Occipital lobe (tissue), 2 donors: ENCODE measurements around the gene CHMP6. TPM values are rescaled to one million over a fixed set of nuclear protein-coding genes. Genes with fewer than 3 reads are reported as not detected.
A peak's percentile ranks its signal among the peaks of the same experiment; 100 is the strongest.
"Not testable (repeated sequence)": the region's sequence is repeated elsewhere in the genome, so short reads cannot be mapped to it uniquely, and the experiment has no call there.

Experiments used
- DNase-seq: peaks from one replicate; lab custom pipeline; 2025; lab: John Stamatoyannopoulos, UW
- total RNA-seq: library from RNA; depleted of rRNA; stranded (reverse); fragments of >200 nt; gene quantifications from one replicate; pipeline ENCODE4 v1.2.3, GENCODE V29; 2014

Gene CHMP6
- total RNA-seq, 1 donor from 2014 or later, result 11.7 TPM

- no peak for DNase-seq
Observed at GRCh38 chr17:81011951-81012350, 20.3 kb downstream of the CHMP6 start.

- no peak for DNase-seq
Observed at GRCh38 chr17:81012574-81013447, 21.2 kb downstream of the CHMP6 start.

- DNase-seq, result no peak
Observed at GRCh38 chr17:81013642-81014041, 22.0 kb downstream of the CHMP6 start.

GRCh38 chr17:81015136-81015535 lies 23.5 kb downstream of the CHMP6 start:
- DNase-seq, result no peak

DNA sequence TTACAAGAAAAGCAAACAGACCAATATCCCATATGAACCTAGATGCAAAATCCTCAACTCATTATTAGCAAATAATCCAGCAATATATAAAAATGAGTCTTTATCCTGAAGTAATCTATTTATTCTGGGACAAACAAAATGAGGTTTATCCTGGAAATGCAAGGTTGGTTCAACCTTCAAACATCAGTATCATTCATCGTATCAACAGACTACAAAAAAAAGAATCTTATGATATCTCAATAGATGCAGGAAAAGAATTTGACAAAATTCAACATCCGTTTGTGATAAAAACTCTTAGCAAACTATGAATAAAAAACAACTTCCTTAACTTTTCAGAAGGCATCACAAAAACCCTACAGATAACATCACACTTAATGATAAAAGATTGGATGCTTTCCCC lies 24.9 kb downstream of the CHMP6 start:
- DNase-seq, result no peak

- not testable (repeated sequence) for DNase-seq
Observed at GRCh38 chr17:81017330-81017729, 25.7 kb downstream of the CHMP6 start.

DNA sequence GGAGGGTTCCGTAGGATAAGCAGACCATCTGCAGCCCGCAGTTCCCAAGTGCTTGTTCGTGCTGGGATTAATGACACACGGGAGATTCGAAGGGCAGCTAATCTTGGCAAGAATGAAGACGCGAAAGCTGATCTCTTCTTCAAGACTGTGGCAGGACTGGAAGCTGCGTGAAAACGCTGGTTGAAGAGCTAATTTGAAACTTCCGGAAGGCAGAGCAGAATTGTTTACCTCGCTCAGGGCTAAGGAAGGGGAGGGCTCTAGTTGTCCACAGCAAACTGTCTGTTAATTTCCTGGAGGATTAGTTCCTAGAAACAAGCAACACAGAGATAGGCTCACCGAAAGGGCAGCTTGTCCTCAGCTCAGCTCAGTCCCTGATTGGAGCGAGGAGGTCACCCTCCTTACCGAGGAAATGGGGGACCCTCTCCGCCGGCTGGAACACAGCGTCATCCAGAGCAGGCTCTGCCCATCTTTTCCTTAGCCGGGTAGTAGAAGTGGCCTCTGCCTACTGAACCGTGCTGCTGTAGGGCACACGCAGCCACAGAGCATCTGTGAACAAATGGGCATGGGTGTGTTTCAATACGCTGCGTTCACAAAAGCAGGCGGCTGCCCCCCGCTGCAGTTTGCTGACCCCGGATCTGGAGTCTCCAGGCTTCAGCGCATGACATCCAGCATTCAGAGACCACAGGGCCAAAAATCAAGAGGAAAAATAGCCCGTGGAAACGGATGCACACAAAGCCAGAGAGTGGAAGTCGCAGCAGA lies 26.6 kb downstream of the CHMP6 start:
- DNase-seq, result no peak

DNA sequence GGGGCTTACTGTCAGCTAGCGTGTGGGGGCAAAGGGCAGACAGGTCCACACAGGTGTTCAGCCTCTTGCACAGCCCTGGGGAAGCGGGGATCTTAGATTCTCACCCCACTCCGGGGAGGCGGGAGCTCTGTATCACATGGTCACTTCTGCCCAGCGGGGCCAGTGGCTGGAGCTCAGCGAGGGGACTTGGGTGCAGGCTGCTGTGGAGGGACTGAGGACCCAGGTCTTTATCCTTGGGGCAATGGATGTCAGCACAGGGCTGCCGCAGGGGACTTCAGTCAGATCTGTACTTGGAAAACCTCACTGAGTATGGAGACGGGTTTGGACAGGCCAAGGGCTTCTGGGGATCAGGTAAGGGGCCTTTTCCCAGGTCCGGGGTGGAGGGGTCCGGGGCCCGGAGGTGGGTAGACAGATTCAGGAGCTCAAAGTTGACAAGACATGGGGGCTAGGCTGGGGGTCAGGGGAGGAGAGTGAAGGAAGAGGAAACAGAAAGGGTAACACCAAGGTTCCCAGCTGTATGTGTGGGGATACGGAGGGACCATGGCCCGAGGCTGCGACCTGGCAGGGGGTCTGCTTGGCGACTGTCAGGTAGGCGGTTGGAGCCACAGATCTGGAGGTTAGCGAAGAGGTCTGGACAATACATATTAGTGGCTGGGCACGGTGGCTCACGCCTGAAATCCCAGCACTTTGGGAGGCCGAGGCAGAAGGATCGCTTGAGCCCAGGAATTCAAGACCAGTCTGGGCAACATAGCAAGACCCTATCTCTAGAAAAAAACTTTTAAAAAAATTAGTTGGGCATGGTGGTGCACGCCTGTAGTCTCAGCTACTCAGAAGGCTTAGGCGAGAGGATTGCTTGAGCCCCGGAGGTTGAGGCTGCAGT lies 28.2 kb downstream of the CHMP6 start:
- no peak for DNase-seq

- no peak for DNase-seq
Observed at GRCh38 chr17:81020443-81020766, 28.8 kb downstream of the CHMP6 start.

- DNase-seq, result no peak
Observed at GRCh38 chr17:81020767-81021497, 29.3 kb downstream of the CHMP6 start.

DNA sequence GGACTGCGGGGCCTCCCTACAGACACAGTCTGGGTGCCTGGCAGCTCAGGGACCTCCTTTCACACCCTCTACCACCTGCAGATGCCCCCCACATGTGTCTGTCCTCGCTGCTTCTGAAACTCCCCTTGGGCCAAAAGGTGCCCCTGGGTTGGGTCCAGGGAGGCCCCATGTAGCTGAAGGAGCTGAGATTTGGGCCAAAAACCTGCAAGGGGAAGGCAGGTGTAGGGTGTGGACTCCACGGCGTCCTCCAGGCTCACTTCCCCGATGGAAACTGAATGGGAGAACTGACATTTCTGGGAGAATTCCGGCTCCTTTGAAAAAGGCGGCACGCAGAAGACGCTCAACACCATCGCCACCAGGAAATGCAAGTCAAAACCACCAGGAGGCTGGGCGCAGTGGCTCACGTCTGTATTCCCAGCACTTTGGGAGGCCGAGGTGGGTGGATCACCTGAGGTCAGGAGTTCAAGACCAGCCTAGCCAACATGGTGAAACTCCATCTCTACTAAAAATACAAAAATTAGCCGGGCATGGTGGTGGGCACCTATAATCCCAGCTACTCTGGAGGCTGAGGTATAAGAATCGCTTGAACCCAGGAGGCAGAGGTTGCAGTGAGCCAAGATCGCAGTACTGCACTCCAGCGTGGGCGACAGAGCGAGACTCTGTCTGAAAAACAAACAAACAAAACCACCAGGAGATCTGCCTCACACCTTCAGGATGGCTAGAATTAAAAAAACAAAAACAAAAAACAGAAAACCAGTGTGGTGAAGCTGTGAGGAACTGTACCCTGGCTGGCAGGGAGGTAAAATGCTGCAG lies 30.1 kb downstream of the CHMP6 start:
- no peak for DNase-seq

- no peak for DNase-seq
Observed at GRCh38 chr17:81022344-81022676, 30.7 kb downstream of the CHMP6 start.

- no peak for DNase-seq
Observed at GRCh38 chr17:81025065-81025740, 33.6 kb downstream of the CHMP6 start.

DNA sequence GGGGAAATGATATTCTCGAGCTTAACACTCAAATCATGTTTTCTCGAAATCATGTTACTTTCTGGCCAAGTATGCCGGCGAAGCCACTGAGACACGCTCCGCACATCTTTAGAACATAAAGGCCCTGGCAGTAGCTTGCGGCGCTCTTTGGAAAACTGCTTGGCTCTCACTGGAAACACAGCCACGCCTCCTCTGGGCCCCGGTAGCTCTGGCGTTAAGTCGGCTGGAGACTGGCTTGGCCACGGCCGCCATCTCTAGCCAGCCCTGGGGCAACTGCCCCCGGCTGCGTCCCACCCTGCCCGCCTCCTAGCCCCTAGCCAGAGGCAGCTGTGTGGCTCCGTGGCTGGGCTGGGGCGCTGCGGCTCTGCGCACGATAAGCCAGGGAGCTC lies 34.1 kb downstream of the CHMP6 start:
- DNase-seq, result peak; percentile 44

GRCh38 chr17:81026266-81027036 lies 34.8 kb downstream of the CHMP6 start:
- DNase-seq, result no peak

DNA sequence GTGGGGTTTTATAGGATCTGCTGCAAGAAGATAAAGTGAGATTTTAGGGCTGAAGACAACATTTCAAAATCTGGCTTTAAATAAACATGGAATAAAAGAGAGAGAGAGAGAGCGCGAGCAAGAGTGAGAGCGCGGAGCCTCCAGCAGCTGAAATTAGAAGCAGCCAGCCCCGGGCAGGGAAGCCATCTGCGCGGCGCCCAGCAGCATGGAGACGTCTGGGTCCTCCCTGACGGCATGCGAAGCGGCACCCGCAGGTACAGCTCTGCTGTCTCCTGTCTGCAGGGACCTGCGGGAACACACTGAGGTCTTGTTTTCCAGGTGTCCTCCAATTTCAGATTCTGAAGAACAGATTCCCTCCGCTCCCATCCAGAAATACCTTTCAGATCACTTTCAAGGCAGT lies 35.4 kb downstream of the CHMP6 start:
- DNase-seq, result no peak

DNA sequence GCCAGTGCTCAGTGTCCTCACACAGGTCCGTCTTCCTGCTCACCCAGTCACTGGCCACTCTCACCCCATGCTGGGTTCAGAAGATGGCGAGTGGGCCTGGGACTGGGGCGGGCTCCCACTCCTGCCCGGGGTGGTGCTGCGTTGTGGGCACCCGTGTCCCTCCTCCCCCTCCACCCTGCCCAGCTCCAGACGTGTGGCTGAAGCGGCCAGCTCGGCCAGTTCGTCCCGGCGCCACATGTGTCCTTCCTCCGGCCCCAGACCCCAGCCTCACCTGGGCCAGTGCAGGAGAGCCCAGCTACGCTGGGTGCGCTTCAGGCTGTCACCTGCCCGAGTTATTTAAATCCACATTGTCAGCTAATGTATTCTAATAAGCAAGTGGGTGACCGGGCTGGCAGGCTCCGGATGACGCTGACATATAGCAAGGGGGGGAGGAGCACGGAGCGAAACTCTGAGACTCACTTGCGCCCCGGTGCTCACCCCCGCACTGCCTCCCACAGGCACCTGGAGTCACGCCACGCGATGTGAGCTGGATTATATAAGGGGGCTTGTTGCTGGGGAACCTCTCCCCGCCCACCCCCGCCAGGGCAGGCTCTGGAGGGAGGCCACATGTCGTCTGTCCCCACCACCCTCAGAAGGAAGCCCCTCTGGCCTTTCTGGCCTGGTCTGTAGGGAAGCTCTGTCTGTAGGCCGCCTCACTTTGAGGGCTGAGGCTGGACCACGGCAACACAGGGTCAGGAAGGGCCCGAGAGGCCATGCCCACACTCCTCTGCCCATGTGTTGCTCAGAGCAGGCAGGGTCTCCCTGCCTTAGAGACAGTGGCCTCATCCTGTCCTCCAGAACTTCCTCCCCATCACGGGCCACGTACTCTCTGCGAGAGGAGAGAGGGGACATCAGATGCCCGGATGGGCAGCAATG lies 36.2 kb downstream of the CHMP6 start:
- DNase-seq, result no peak

DNA sequence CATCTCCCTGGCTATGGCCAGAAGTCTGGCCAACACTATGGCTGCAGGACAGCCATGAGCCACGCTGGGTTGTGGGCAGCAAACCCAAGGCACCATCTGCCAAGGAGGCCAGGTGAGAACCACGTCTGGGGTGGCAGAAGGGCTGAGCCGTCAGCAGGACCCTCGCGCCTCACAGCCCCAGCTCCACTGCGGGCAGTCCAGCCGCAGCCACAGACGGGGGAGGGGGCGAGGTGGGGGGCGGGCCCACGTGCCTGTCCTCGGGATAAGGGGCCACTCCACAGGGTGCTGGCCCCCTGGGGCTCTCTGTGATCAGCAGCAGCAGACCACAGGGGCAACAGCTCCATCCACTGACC lies 36.8 kb downstream of the CHMP6 start:
- DNase-seq, result no peak
